Effector memory CD4-positive, alpha-beta T cell (primary cell): ENCODE measurements around the gene SLC5A7.

Experiments
- DNase-seq, 3 donors: peaks; one replicate each; pipeline ENCODE4 v3.0.0-alpha.2; 2020
- H3K27ac ChIP-seq: 2 replicates; pipeline ENCODE4 v1.7.0; 2013; ENCODE audit warnings: mild to moderate bottlenecking, low read length, moderate library complexity; ENCODE audit not compliant: insufficient read depth, poor library complexity, severe bottlenecking
- H3K27me3 ChIP-seq: replicated peaks from 2 replicates; pipeline ENCODE4 v1.7.0; 2013; ENCODE audit warnings: mild to moderate bottlenecking, low read length; ENCODE audit not compliant: insufficient read depth, control insufficient read depth, poor library complexity, severe bottlenecking
- H3K36me3 ChIP-seq: 2 replicates; pipeline ENCODE4 v1.7.0; 2013; ENCODE audit warnings: mild to moderate bottlenecking, low read length, moderate library complexity; ENCODE audit not compliant: control insufficient read depth, insufficient read depth
- H3K4me1 ChIP-seq: 2 replicates; pipeline ENCODE4 v1.7.0; 2013; ENCODE audit warnings: low read length, mild to moderate bottlenecking; ENCODE audit not compliant: control insufficient read depth, insufficient read depth, poor library complexity, severe bottlenecking
- H3K4me3 ChIP-seq: 2 replicates; pipeline ENCODE4 v1.7.0; 2013; ENCODE audit warnings: low read length, low read depth, mild to moderate bottlenecking; ENCODE audit not compliant: insufficient read depth, poor library complexity, severe bottlenecking
- H3K9me3 ChIP-seq: 2 replicates; pipeline ENCODE4 v1.7.0; 2013; ENCODE audit warnings: mild to moderate bottlenecking, low read length, moderate library complexity; ENCODE audit not compliant: control insufficient read depth

SLC5A7 gene

GRCh38 chr2:108061439-108062042 lies 75.2 kb downstream of the SLC5A7 start:
- H3K4me3 ChIP-seq, result no peak overlapping the region
- H3K27me3 ChIP-seq, result no peaks in the 10 kb centered on the region
- H3K4me1 ChIP-seq, result no peaks in the 10 kb centered on the region
- H3K9me3 ChIP-seq, result no peaks in the 10 kb centered on the region
- no peak for DNase-seq
- H3K27ac ChIP-seq, result no peak overlapping the region
- no peaks in the 10 kb centered on the region for H3K36me3 ChIP-seq
